NCI-H345 treated with DMSO at 0.1 percent for 48 hours (cell line): ENCODE measurements around the gene ALX4.
A peak's percentile ranks its signal among the peaks of the same experiment; 100 is the strongest.

Experiments used
- DNase-seq: peaks from one replicate; lab custom pipeline; 2025; ENCODE audit not compliant: unreplicated experiment; lab: John Stamatoyannopoulos, UW

ALX4 gene

DNA sequence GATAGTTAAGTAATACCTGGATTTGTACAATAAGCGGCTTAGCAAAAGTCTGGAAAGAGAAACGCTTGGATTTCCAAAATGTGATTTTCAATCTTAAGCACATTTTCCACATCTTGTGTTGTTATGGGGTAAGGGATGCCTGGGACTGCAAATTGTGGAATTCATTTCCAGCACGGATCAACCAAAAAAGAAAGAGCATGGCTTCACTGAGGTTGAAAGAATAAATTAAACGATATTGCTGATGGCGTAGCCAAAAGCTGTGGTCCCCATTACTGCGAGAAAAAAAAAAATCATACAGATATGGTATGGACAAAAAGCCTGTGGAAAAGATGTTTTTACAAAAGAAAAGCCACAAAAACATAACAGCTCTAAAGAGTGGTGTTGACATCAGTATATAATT is 26.0 kb upstream of the ALX4 start:
- DNase-seq, result no peak

GRCh38 chr11:44335052-44335760 is 25.3 kb upstream of the ALX4 start:
- no peak for DNase-seq

GRCh38 chr11:44334356-44335004 is 24.5 kb upstream of the ALX4 start:
- no peak for DNase-seq

- no peak for DNase-seq
Measured at GRCh38 chr11:44333271-44334218, 23.6 kb upstream of the ALX4 start.

- no peak for DNase-seq
Measured at GRCh38 chr11:44332665-44333064, 22.7 kb upstream of the ALX4 start.

DNA sequence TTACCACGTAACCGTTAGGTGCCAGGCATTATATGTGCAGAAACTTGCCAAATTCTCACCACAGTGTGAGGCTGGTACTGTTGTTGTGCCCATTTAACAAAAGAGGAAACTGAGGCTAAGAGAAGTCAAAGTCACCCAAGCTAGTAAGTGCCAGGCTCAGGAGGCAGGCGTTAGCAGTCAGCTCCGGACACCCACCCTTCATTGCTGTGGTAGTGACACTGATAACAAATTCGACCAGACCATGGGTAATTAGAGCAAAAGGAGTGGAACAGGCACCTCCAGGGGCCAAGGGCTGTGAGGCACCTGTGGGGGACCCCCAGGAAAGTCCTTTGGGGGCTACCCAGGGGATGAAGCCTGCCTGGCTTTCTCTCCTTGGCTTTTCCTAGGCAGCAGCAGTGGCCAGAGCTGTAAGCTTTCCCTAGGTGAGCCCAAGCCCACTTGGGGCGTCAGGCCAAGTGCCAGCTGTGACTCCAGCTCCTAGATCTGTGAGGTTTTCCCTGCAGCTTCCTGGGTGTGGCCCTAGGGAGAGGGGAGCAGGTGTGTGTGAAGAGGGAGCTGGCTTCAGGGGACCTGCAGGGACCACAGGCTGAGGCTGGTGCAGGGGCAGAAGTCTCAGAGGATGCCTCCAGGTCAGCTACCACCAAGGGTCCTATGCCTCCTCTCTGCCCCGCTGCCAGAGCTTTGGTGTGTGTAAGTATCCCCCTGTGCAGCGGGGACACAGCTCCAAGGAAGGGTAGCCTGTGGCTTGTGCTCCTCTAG is 19.7 kb upstream of the ALX4 start:
- DNase-seq, result no peak

- DNase-seq, result no peak
Measured at GRCh38 chr11:44328138-44328660, 18.3 kb upstream of the ALX4 start.

- no peak for DNase-seq
Measured at GRCh38 chr11:44327730-44328129, 17.8 kb upstream of the ALX4 start.

DNA sequence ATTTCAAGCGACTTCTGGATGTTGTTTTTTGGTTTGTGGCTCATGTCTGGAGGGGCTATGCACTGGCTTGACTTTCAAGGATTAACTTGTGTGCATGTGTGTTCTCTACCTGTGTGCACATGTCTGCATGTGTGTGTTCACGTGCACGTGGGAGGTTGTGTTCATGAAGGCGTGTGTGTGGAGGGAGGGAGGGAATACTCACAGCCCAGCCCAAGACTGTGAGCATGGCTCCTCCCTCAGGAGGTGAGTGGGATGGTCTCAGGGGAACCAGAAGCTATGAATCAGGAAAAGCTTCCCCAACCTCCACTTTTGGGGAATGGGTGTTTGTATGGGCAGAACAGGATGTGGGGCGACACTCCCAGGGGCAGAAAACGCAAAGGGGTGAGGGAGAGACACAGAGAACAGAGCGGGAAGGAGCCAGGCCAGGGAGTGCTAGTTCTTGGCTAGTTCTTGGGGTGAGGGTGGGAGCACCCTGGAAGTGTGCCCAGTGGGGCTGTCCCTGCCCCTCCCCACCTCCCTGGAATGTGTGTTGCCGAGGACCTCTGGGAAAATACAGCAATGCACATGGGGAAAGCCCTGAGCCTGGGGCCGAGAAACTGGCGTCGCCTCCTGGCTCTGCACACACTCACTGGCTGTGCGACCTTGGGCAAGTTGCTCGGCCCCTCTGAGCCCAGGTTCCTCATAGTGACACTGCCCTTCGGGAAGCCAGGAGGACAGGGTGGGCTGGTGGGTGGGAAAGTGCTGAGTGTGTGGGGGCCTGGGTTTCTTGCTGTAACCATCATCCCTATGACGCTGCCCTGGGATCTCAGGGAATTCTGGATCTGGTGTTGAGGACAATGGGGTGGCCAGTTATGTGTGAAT is 16.9 kb upstream of the ALX4 start:
- DNase-seq, result no peak

DNA sequence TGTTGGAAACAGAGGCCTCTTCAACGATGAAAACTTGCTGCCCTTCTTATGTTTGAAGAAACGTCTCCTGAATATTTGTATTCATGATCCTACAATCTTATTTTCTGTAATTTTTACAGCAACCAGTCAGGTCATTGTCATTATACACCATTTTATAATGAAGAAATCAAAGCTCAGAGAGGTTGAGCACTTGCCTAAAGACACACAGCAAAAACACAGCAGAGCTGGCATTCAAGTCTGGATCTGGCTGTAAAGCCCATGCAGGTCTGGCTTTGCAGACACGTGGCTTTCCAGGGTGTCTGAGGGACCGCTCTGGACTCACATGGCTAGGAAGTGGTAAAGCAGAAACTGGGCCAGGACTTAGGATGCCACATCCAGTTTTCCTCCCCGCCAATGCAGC is 15.8 kb upstream of the ALX4 start:
- DNase-seq, result no peak

DNA sequence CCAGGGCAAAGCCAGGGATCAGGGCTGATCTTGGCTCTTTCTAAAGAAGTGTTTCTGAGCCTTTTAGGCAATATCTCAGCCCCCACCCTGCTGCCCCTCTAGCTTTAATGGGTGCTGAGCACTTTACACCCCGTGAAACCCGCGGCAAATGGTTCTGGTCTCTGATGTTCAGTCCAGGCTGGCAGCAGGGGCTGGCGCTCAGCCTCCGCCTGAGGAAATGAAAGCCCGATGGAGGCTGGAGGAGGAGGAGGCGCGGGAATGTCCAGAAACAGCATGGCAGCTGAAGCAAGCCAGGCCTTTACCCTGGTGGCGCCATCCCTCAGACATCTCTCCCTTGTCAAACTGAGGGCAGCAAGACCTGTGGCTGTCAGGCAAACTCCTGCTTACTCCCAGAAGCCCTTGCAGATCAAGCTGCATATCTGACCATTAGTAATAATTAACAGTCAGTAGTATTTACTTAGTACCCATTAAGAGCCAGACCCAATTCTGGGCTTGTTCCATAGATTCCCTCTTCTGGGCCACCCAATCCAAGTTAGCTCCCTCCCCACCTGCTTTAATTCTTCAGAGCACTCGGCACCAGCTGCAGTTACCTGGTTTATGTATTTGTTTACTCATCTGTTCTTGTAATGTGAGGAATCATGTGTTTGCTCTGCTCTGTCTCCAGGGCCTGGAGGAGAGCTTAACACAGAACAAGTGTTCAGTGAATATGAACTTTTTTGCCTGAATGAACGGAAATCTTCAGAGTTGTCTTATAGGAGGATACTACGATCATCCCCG is 15.0 kb upstream of the ALX4 start:
- peak; percentile 21 for DNase-seq

GRCh38 chr11:44324222-44324621 is 14.3 kb upstream of the ALX4 start:
- DNase-seq, result no peak

DNA sequence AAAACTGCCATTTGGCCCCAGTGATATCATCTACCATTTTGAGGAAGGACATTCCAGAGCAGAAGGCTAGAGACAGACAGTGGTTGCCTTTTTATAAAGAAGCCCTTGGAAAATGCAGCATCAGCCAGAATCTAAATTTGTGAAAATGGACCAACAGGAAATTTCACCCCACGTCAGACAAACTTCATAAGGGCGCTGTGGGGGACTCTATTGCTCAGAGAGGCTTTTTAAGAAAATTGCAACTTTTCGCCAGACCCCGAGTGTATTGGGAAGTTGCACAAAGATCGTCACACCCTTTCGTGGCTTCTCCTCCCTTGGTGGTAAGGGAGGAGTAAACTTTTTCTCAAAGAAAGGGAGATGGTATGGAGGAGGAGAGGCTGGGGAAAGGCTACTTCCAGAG is 12.3 kb upstream of the ALX4 start:
- no peak for DNase-seq

- DNase-seq, result no peak
Measured at GRCh38 chr11:44321059-44321458, 11.1 kb upstream of the ALX4 start.

- DNase-seq, result no peak
Measured at GRCh38 chr11:44320289-44320973, 10.5 kb upstream of the ALX4 start.

DNA sequence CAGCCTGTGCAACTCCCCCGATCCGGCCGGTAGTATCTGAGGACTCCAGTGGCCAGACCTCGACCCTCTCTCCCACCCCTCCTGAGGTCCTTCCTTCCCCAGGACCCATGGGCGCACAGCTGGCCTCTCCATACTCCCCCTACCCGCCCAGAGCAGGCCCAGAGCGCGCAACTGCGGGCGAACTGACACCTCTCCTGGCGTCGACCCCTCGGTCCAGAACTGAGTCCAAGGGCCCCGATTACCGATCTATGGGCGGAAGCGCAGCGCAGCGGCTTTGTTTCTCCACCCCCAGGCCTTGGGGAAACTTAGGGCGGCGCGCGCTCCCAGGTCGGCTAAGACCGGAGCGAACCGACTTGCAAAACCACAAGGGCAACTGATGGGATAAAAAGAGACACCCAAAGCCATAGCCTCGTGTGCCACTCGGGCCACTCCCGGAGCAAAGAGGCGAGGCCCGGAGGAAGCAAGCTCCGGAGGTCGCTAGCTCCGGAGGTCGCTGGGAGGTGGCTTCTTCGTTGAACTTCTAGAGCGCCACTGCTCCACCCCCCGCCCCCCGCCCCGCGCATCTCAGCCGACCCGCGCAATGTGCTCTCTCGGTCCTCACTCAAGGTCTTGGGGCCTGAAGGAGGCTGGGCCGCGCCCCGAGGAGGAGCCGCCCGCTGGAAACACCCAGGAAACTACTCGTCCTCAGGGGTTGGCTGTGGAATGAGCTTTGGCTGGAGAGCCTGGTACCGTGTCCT is 9.8 kb upstream of the ALX4 start:
- no peak for DNase-seq

- DNase-seq, result no peak
Measured at GRCh38 chr11:44319170-44319551, 9.2 kb upstream of the ALX4 start.

DNA sequence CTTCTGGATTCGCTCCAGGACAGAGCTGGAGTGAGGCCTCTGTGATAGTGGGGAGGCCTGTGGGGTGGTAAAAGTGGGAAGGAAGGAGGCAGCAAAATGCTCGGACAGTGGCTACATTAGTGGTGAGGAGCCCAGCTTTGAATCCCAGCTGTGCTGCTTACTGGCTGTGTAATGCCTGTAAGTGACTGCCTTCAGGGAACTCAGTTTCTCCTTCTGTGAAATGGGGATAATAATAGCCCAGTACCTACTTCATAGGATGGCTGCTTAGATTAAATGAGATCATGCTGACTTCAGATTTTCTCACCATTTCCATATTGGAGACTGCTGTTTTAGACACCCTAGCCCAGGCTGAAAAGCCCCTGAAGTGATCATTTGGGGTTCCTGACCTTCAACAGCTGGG is 8.4 kb upstream of the ALX4 start:
- DNase-seq, result no peak
